ENCODE data around the gene ADCK2.

- TF ChIP-seq POLR2A (IDR thresholded peaks at IDR 0.05) (no peak), CTCF (IDR thresholded peaks at IDR 0.05) (no peak), EP300 (IDR thresholded peaks at IDR 0.05; ENCODE audit: low read depth) (no peak), POLR2AphosphoS5 (IDR thresholded peaks at IDR 0.05) (no peak)
Observed at GRCh38 chr7:140671966-140672365, 779 bp upstream of the ADCK2 start.

Data from transverse colon (tissue), 4 donors.